Measurements from ENCODE around the gene GLA. TPM values are rescaled to one million over a fixed set of nuclear protein-coding genes. Genes with fewer than 3 reads are reported as not detected.

The GLA gene
- polyA plus RNA-seq, 6 donors from 2014 or later: 15.4 to 28.8 (median 24.9) TPM

GRCh38 chrX:101416691-101417090, 9.0 kb upstream of the GLA start:
- ATAC-seq (ENCODE audit: low read depth in 2 of 2): no peak
- H3K9me3 Mint-ChIP-seq: no peaks in the 10 kb centered on the region
- peaks cover 37 to 43% (median 41%) of the 10 kb centered on the region in 3 donors for H3K4me1 Mint-ChIP-seq
- H3K27me3 Mint-ChIP-seq: peaks cover 0 to 21% (median 0%) of the 10 kb centered on the region in 3 donors
- peaks cover 6 to 19% of the 10 kb centered on the region in 2 donors for H3K36me3 Mint-ChIP-seq
- H3K27ac Mint-ChIP-seq: peak overlapping the region in 3 of 6 donors; percentile 1 to 98 (median 23)
- H3K4me3 Mint-ChIP-seq: peak overlapping the region in 4 of 8 donors; percentile 41 to 97 (median 84)
- DNase-seq: no peak

GRCh38 chrX:101415180-101416145, 7.7 kb upstream of the GLA start:
- Mint-ChIP-seq H3K27ac (peak overlapping the region; percentile 28 to 92 (median 76)), H3K27me3 (peaks cover 0 to 21% (median 0%) of the 10 kb centered on the region in 3 donors)
- peak; percentile 61 for DNase-seq

GRCh38 chrX:101411984-101412383, 4.3 kb upstream of the GLA start:
- peak overlapping the region in 5 of 6 donors; percentile 45 to 94 (median 86) for H3K27ac Mint-ChIP-seq
- H3K4me3 Mint-ChIP-seq: peak overlapping the region in 5 of 8 donors; percentile 16 to 77 (median 30)
- H3K4me1 Mint-ChIP-seq: peaks cover 28 to 45% (median 29%) of the 10 kb centered on the region in 3 donors
- H3K9me3 Mint-ChIP-seq: peaks cover 0 to 2% (median 0%) of the 10 kb centered on the region in 7 donors
- no peaks in the 10 kb centered on the region for H3K27me3 Mint-ChIP-seq
- DNase-seq: no peak
- peaks cover 6 to 12% of the 10 kb centered on the region in 2 donors for H3K36me3 Mint-ChIP-seq
- ATAC-seq (ENCODE audit: low read depth in 2 of 2): no peak

More at GRCh38 chrX:101415180-101416145, 7.7 kb upstream of the GLA start:
- H3K9me3 Mint-ChIP-seq: no peaks in the 10 kb centered on the region
- peak overlapping the region in 4 of 8 donors; percentile 33 to 90 (median 50) for H3K4me3 Mint-ChIP-seq
- peaks cover 6 to 19% of the 10 kb centered on the region in 2 donors for H3K36me3 Mint-ChIP-seq
- ATAC-seq (ENCODE audit: low read depth in 2 of 2): peak; percentile 47 to 71
- H3K4me1 Mint-ChIP-seq: peaks cover 39 to 46% (median 43%) of the 10 kb centered on the region in 3 donors

DNA sequence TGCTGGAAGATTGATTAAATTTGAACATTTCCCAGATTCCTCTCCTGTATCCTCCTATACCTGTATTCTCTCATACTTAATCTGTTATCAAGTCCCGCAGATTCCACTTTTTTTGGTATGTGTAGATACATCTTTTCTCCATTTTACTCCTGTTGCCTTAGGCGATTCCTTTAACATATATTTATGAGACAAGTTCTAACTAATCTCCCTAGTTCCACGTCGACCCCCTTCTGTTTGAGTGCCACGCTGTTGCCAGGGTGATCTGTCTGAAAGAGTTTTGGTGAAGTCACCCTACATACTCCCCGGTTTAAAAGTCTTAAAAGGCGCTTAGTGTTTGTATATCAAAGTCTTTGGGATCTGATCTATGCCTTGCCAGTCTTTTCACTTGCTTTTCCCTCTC, 2.7 kb upstream of the GLA start:
- no peak for ATAC-seq (ENCODE audit: low read depth in 2 of 2)
- DNase-seq: no peak
- Mint-ChIP-seq H3K4me3 (peak overlapping the region in 7 of 8 donors; percentile 16 to 97 (median 33)), H3K27ac (peak overlapping the region; percentile 18 to 84 (median 54)), H3K4me1 (peaks cover 22 to 43% (median 29%) of the 10 kb centered on the region in 3 donors), H3K27me3 (no peaks in the 10 kb centered on the region), H3K9me3 (peaks cover 0 to 3% (median 0%) of the 10 kb centered on the region in 7 donors), H3K36me3 (peaks cover 6 to 12% of the 10 kb centered on the region in 2 donors)

DNA sequence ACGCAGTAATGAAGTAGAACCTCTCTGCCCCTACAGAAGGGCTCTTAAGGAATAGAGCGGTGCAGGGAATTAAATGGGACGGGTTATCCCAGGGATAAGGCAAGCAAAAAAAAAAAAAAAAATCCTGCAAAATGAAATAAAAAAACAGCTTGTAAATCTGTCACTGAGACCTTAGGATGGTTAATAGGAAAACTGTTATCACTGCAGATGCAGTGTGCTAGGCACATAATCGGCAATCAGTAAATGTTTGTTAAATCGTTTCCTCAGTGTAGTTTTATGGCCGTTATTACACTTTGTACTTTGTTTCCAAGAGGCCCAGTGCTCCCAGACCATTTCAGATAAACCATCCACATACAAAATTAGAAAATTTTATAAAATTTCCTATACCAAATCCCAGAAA, 1.3 kb upstream of the GLA start:
- DNase-seq: no peak
- peaks cover 0 to 3% (median 0%) of the 10 kb centered on the region in 7 donors for H3K9me3 Mint-ChIP-seq
- peak overlapping the region; percentile 63 to 97 (median 94) for H3K4me3 Mint-ChIP-seq
- no peaks in the 10 kb centered on the region for H3K27me3 Mint-ChIP-seq
- H3K4me1 Mint-ChIP-seq: peaks cover 20 to 36% (median 25%) of the 10 kb centered on the region in 3 donors
- peaks cover 6 to 12% of the 10 kb centered on the region in 2 donors for H3K36me3 Mint-ChIP-seq
- H3K27ac Mint-ChIP-seq: peak overlapping the region in 5 of 6 donors; percentile 88 to 100 (median 99)
- no peak for ATAC-seq (ENCODE audit: low read depth in 2 of 2)

DNA sequence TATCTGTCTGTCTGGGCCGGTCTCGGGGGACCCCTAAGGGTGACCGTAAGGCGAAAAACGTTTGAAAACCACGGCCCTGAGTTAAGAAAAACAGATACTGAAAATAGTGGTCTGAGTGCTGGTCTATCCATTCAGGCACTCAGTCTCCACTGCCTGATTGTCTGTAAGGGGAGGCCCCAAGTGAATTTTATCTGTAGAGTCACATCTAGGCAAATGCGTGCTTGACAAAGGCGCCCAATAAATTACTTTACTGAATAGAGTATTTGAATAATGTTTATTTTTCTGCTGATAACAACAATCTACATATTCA, 762 bp upstream of the GLA start:
- Mint-ChIP-seq H3K9me3 (peaks cover 0 to 3% (median 0%) of the 10 kb centered on the region in 7 donors), H3K27ac (peak overlapping the region; percentile 88 to 100 (median 99)), H3K36me3 (peaks cover 6 to 12% of the 10 kb centered on the region in 2 donors), H3K4me1 (peaks cover 20 to 36% (median 25%) of the 10 kb centered on the region in 3 donors), H3K27me3 (no peaks in the 10 kb centered on the region), H3K4me3 (peak overlapping the region; percentile 81 to 98 (median 96))
- ATAC-seq (ENCODE audit: low read depth in 2 of 2) (no peak), DNase-seq (no peak)

DNA sequence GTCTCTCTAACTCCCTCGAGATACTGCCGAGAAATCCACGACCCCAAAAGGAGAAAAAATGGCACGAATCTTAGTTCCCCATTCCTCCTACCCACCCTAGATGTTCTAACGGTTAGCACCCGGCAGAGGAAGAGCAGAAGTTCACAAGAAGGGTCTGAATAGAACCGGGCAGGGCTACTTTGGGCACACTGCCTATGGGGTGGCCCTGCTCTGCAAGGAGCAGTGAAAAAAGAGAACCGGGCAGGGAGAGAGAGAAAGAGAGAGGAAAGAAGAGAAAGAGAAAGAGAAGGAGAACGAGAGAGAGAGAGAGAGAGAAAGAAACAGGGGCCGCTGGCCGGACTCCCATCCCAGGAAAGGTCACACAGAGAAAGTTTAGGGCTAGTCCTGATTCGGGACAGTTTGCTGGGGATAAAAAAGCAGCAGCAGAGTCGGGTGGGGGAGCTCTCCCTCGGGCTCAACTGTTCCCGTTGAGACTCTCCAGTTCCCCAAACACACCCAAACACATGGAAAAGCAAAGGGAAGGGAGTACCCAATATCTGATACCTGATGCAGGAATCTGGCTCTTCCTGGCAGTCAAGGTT, 468 bp downstream of the GLA start:
- Mint-ChIP-seq H3K9me3 (peaks cover 0 to 3% (median 0%) of the 10 kb centered on the region in 7 donors), H3K4me1 (peaks cover 14 to 29% (median 16%) of the 10 kb centered on the region in 3 donors), H3K4me3 (peak overlapping the region; percentile 81 to 98 (median 96)), H3K36me3 (peaks cover 5% of the 10 kb centered on the region in 2 donors), H3K27ac (peak overlapping the region; percentile 88 to 100 (median 99)), H3K27me3 (no peaks in the 10 kb centered on the region)
- DNase-seq (peak; percentile 17), ATAC-seq (ENCODE audit: low read depth in 2 of 2) (no peak)

DNA sequence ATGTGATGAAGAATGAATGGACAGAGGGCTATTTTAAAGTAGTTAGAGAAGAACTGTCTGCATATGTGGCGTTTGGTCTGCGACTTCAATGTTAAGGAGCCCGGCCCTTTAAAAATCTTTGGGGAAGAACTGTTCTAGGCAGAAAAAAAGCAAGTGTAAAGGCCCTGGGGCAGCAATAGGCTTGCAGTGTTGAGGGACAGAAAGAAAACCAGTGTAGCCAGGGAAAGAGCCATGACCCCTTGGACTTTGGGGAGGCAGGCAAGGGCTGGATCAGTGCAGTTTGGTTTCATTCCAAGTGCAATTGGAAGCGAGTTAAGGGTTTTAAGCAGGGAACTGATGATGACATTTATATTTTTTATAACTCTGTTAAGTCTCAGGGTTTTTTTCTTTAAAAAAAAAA, 7.9 kb downstream of the GLA start:
- Mint-ChIP-seq H3K4me1 (no peaks in the 10 kb centered on the region), H3K9me3 (peaks cover 0 to 1% (median 0%) of the 10 kb centered on the region in 7 donors), H3K27me3 (no peaks in the 10 kb centered on the region), H3K4me3 (no peak overlapping the region), H3K36me3 (peaks cover 0 to 10% of the 10 kb centered on the region in 2 donors), H3K27ac (peak overlapping the region in 1 of 6 donors; percentile 63)
- DNase-seq: no peak
- no peak for ATAC-seq (ENCODE audit: low read depth in 2 of 2)

DNA sequence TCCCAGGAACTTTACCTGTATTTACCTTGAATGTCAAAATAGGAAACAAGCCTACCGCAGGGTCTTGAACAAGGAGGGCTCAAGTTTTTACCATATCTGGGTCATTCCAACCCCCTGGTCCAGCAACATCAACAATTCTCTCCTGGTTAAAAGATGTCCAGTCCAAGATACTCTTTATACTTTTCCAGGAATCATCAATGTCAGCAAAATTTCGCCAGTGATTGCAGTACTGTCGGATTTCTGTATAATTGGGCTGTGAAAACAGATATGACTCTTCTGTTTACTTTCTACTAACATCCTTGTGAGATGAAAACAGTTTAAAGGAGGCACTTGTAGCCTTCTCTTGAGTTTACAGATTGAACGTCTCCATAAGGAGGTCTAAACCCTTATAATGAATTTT, 9.0 kb downstream of the GLA start:
- Mint-ChIP-seq H3K27ac (no peak overlapping the region), H3K4me3 (no peak overlapping the region), H3K9me3 (peaks cover 0 to 1% (median 0%) of the 10 kb centered on the region in 7 donors), H3K27me3 (no peaks in the 10 kb centered on the region), H3K36me3 (peaks cover 0 to 10% of the 10 kb centered on the region in 2 donors), H3K4me1 (peaks cover 0 to 8% (median 0%) of the 10 kb centered on the region in 3 donors)
- ATAC-seq (ENCODE audit: low read depth in 2 of 2): no peak
- DNase-seq: no peak

DNA sequence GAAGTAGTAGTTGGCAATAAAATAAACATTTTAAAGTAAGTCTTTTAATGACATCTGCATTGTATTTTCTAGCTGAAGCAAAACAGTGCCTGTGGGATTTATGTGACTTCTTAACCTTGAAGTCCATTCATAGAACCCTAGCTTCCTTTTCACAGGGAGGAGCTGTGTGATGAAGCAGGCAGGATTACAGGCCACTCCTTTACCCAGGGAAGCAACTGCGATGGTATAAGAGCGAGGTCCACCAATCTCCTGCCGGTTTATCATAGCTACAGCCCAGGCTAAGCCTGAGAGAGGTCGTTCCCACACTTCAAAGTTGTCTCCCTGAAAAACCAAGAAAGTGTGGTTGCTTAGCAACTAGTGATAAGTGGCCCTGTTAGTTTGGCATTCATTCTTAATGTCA, 9.9 kb downstream of the GLA start:
- peak overlapping the region in 1 of 6 donors; percentile 59 for H3K27ac Mint-ChIP-seq

GRCh38 chrX:101395789-101396188, 11.9 kb downstream of the GLA start:
- no peak for DNase-seq

More for the DNA sequence above, 9.9 kb downstream of the GLA start:
- H3K4me3 Mint-ChIP-seq: no peak overlapping the region
- peaks cover 0 to 12% (median 5%) of the 10 kb centered on the region in 3 donors for H3K4me1 Mint-ChIP-seq
- DNase-seq (no peak), ATAC-seq (ENCODE audit: low read depth in 2 of 2) (no peak)
- H3K36me3 Mint-ChIP-seq: peaks cover 0 to 10% of the 10 kb centered on the region in 2 donors
- no peaks in the 10 kb centered on the region for H3K27me3 Mint-ChIP-seq
- peaks cover 0 to 1% (median 0%) of the 10 kb centered on the region in 7 donors for H3K9me3 Mint-ChIP-seq

DNA sequence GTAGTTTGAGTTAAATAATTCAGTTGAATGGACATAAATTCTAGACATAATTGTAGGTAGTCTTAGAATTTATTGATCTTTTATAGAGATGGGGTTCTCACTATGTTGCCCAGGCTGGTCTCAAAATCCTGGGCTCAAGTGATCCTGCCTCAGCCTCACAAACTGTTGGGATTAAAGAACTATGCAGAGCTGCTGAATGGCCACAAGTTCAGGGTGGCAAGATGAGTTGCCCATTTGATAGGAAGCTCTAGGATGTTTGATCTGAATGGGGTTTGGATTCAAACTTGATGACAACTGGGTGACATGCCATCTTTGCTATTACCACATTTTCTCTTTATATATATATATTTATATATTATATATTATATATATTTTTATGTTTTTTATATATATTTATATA, 13.4 kb downstream of the GLA start:
- peaks cover 7 to 38% (median 31%) of the 10 kb centered on the region in 3 donors for H3K4me1 Mint-ChIP-seq
- no peaks in the 10 kb centered on the region for H3K27me3 Mint-ChIP-seq
- no peak overlapping the region for H3K4me3 Mint-ChIP-seq
- peaks cover 0 to 1% (median 0%) of the 10 kb centered on the region in 7 donors for H3K9me3 Mint-ChIP-seq
- DNase-seq: no peak
- peak overlapping the region in 3 of 6 donors; percentile 39 to 78 (median 53) for H3K27ac Mint-ChIP-seq
- peaks cover 0 to 2% of the 10 kb centered on the region in 2 donors for H3K36me3 Mint-ChIP-seq
- no peak for ATAC-seq (ENCODE audit: low read depth in 2 of 2)

More at GRCh38 chrX:101395789-101396188, 11.9 kb downstream of the GLA start:
- Mint-ChIP-seq H3K4me3 (no peak overlapping the region), H3K36me3 (peaks cover 0 to 10% of the 10 kb centered on the region in 2 donors), H3K4me1 (peaks cover 7 to 30% (median 23%) of the 10 kb centered on the region in 3 donors), H3K27ac (peak overlapping the region in 4 of 6 donors; percentile 33 to 69 (median 64)), H3K27me3 (no peaks in the 10 kb centered on the region), H3K9me3 (peaks cover 0 to 1% (median 0%) of the 10 kb centered on the region in 7 donors)
- no peak for ATAC-seq (ENCODE audit: low read depth in 2 of 2)

Data from naive B cell (primary cell).